ENCODE data around the gene RPGRIP1L.

- no peak for TF ChIP-seq CTCF (conservative IDR thresholded peaks at IDR 0.05 in 1 of 2, IDR thresholded peaks at IDR 0.05 in 1 of 2; ENCODE audit: low read depth in 1 of 2, low read length in 2 of 2)
- TF ChIP-seq EZH2 (IDR thresholded peaks at IDR 0.05; ENCODE audit: low read length, missing control alignments), result no peak
Observed at GRCh38 chr16:53740933-53741531, 37.4 kb upstream of the RPGRIP1L start.

All from fibroblast of lung (primary cell).